SK-N-MC (cell line): Measurements from ENCODE around the gene AGR3.

ENCODE experiments used
- EZH2 ChIP-seq: fragments of 200-600 bp; sonication (generic); IDR thresholded peaks from one replicate; pipeline ENCODE4 v1.6.1; 2017; ENCODE audit warnings: antibody characterized with exemption
- FOXP2 ChIP-seq: optimal IDR thresholded peaks from 2 replicates; pipeline ENCODE3; 2011; ENCODE audit warnings: mild to moderate bottlenecking, moderate library complexity; ENCODE audit not compliant: insufficient read depth; ENCODE audit errors: extremely low read length, control extremely low read depth

DNA sequence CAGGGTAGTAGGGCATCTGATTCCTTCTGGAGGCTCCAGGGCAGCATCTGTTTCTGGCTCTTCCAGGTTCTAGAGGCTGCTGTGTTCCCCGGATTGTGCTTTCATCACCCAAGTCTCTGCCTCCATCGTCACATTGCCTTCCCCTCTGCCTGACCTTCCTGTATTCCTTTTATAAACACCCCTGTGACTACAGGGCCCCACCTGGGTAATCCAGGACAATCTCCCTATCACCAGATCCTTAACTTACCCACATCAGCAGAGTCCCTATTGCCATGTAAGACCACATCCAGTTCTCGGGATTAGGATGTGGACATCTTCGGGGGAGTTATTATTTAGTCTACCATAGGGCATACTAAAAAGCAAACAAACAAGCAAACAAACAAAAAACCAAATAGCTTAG is 39.4 kb upstream of the AGR3 start:
- TF ChIP-seq EZH2 (no peak), FOXP2 (no peak)
